ENCODE measurements around the gene CEBPB. TPM values are rescaled to one million over a fixed set of nuclear protein-coding genes. Genes with fewer than 3 reads are reported as not detected.

The CEBPB gene
- 56.4 and 64.3 TPM in 2 replicates for total RNA-seq

DNA sequence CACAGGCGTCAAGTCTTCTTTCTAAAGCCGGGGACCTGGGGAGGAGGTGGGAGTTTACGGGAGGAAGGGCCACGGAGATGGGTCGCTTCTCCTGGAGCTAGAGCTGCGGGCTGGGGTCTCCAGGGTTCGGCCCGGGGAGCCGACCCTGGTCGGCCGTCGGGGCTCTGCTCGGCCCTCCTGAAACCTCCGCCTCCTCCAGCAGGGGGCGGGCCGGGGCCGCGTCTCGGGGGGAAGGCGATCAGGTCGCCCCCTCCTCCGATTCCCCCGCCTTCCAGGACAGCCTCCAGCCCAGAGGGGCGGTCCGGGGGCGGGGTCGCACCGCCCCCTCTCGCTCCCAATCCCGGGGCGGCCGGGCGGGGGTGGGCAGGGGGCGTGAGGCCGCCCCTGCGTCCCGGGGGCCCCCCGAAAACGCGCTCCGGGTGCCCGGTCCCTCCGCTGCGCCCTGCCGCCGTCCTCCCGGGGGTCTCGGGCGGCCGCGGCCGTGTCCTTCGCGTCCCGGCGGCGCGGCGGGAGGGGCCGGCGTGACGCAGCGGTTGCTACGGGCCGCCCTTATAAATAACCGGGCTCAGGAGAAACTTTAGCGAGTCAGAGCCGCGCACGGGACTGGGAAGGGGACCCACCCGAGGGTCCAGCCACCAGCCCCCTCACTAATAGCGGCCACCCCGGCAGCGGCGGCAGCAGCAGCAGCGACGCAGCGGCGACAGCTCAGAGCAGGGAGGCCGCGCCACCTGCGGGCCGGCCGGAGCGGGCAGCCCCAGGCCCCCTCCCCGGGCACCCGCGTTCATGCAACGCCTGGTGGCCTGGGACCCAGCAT is at the start of gene CEBPB:
Gene CEBPB (plus strand): TSS at position 580 of the 814 bp plus-strand sequence. CDS start 204 bp downstream, at position 784.

DNA sequence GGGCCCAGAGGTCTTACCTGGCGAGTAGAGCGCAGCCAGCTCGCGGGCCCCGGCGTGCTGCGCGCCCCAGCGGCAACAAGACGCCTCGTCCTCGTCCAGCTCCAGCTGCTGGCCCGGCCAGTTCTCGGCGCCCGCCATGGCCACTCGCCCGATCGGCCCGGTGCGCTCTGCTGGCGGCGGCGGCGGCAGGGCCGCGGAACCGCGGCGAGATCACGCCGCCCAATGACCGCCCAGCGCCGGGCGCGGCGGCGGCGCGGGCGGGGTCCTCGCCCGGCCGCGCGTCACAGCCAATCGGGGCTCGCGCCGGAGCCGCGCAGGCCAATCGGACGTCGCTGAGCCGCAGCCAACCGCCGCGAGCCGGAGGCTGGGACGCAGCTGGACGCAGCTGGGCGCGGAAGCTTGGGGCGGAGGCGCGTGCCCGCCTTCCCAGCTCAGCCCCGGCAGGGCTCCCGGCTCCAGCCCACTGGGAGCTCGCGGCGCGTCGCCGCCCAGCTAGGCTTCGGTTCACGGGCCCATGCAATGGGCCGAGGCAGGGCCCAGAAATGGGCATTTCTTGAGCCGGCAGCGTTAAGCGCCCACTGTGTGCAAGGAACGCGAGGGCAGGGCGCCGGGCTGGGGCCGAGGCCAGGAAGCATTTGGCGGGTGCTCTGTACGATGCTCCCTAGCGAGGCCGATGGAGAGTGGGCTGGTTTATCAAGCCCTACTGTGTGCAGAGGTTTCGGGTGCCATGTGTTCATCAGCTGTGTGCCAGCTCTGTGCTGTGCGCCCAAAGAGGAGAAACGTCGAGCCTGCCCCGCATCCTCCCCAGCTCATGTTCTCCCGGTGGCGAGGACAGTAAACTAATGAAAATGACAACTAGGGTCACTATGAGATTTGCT is 36.9 kb upstream of the CEBPB start, which contains the start of gene PEDS1:
Gene PEDS1 (minus strand): TSS at position 224 of the 878 bp plus-strand sequence. CDS start 86 bp downstream, at position 138.

Other genes with a start within 250 kb of the CEBPB start
- 3.7 and 5.1 TPM in 2 replicates for gene SNAI1, start 207.8 kb upstream of the CEBPB start, total RNA-seq
- gene UBE2V1, start 77.7 kb upstream of the CEBPB start, total RNA-seq: 62.2 and 75.9 TPM in 2 replicates
- 34.6 and 34.8 TPM in 2 replicates for gene PEDS1, start 37.1 kb upstream of the CEBPB start, total RNA-seq